HEK293T (cell line): Measurements from ENCODE around the gene MAN2A1.
A peak's percentile ranks its signal among the peaks of the same experiment; 100 is the strongest.
"Not testable (repeated sequence)": the region's sequence is repeated elsewhere in the genome, so short reads cannot be mapped to it uniquely, and the experiment has no call there.

ENCODE experiments used
- CTCF ChIA-PET: fragments of 350-600 bp; formaldehyde crosslinking; extraction: SDS; loops from one replicate; lab custom pipeline; 2021; ENCODE audit warnings: antibody characterized with exemption, inconsistent platforms; lab: Yijun Ruan, JAX
- POLR2A ChIA-PET: fragments of 350-600 bp; formaldehyde crosslinking; extraction: SDS; loops from one replicate; lab custom pipeline; 2020; ENCODE audit warnings: antibody characterized with exemption, inconsistent platforms; lab: Yijun Ruan, JAX
- DNase-seq: peaks from one replicate; pipeline ENCODE4 v3.0.0; 2012; ENCODE audit warnings: mixed read lengths; ENCODE audit errors: extremely low spot score
- ARNT ChIP-seq: fragments of 450-650 bp; IDR thresholded peaks from 2 replicates; pipeline ENCODE4 v1.6.1; 2017; ENCODE audit warnings: mild to moderate bottlenecking
- BHLHE40 ChIP-seq: fragments of 450-650 bp; IDR thresholded peaks from 2 replicates; pipeline ENCODE4 v1.6.1; 2016; ENCODE audit warnings: mild to moderate bottlenecking, moderate library complexity, borderline replicate concordance
- CTBP1 ChIP-seq: fragments of 450-650 bp; IDR thresholded peaks from 2 replicates; pipeline ENCODE4 v1.6.1; 2016; ENCODE audit warnings: borderline replicate concordance
- ELF4 ChIP-seq: fragments of 450-650 bp; IDR thresholded peaks from 2 replicates; pipeline ENCODE4 v1.6.1; 2017; ENCODE audit warnings: antibody characterized with exemption
- FOXA1 ChIP-seq: fragments of 450-650 bp; IDR thresholded peaks from 2 replicates; pipeline ENCODE4 v1.6.1; 2016; ENCODE audit warnings: mild to moderate bottlenecking
- FOXK2 ChIP-seq: fragments of 450-650 bp; IDR thresholded peaks from 2 replicates; pipeline ENCODE4 v1.6.1; 2016; ENCODE audit warnings: mild to moderate bottlenecking
- FOXM1 ChIP-seq: fragments of 450-650 bp; IDR thresholded peaks from 2 replicates; pipeline ENCODE4 v1.6.1; 2017; ENCODE audit warnings: mild to moderate bottlenecking, borderline replicate concordance
- HDGF ChIP-seq: fragments of 450-650 bp; IDR thresholded peaks from 2 replicates; pipeline ENCODE4 v1.6.1; 2017; ENCODE audit warnings: antibody characterized with exemption, borderline replicate concordance
- L3MBTL2 ChIP-seq: fragments of 450-650 bp; conservative IDR thresholded peaks from 2 replicates; pipeline ENCODE4 v1.6.1; 2016; ENCODE audit warnings: mild to moderate bottlenecking
- LEF1 ChIP-seq: fragments of 450-650 bp; IDR thresholded peaks from 2 replicates; pipeline ENCODE4 v1.6.1; 2017; ENCODE audit warnings: mild to moderate bottlenecking, borderline replicate concordance
- NFRKB ChIP-seq: fragments of 450-650 bp; IDR thresholded peaks from 2 replicates; pipeline ENCODE4 v1.6.1; 2016; ENCODE audit warnings: mild to moderate bottlenecking, moderate library complexity
- SP1 ChIP-seq: fragments of 450-650 bp; IDR thresholded peaks from 2 replicates; pipeline ENCODE4 v1.6.1; 2017
- SUZ12 ChIP-seq: fragments of 450-650 bp; IDR thresholded peaks from 2 replicates; pipeline ENCODE4 v1.6.1; 2016; ENCODE audit warnings: mild to moderate bottlenecking
- TARDBP ChIP-seq: fragments of 450-650 bp; IDR thresholded peaks from 2 replicates; pipeline ENCODE4 v1.6.1; 2016
- ZNF384 ChIP-seq: fragments of 450-650 bp; IDR thresholded peaks from 2 replicates; pipeline ENCODE4 v1.6.1; 2016
- TF ChIP-seq, protein P1 (sequence below): fragments of 450-650 bp; IDR thresholded peaks from 2 replicates; pipeline ENCODE4 v1.6.1; 2016

Gene MAN2A1

DNA sequence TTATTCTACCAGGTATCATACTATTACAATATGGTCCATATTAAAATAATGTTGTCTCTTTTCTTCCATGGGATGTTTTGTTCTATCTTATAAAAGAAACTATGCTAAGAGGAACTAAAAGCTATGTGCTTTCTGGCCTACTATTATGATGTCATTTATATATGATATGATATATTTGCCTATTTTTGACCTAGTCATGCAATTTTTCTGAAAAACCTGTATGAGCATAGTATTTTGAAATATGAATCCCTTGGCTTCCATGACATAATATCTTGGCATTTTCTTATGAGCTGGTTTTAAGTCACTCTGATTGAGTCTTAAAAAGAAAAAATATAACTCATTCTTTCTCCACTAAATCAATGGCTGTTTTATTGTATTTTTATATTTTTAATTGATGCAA, 60.7 kb downstream of the MAN2A1 start:
- no peak for TF ChIP-seq FOXM1
- TF ChIP-seq TARDBP, result no peak
- TF ChIP-seq LEF1, result no peak
- no peak for TF ChIP-seq SUZ12
- TF ChIP-seq BHLHE40, result no peak
- TF ChIP-seq ZNF384, result no peak
- TF ChIP-seq FOXA1, result no peak
- TF ChIP-seq, protein P1, sequence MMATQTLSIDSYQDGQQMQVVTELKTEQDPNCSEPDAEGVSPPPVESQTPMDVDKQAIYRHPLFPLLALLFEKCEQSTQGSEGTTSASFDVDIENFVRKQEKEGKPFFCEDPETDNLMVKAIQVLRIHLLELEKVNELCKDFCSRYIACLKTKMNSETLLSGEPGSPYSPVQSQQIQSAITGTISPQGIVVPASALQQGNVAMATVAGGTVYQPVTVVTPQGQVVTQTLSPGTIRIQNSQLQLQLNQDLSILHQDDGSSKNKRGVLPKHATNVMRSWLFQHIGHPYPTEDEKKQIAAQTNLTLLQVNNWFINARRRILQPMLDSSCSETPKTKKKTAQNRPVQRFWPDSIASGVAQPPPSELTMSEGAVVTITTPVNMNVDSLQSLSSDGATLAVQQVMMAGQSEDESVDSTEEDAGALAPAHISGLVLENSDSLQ, result no peak
- TF ChIP-seq HDGF, result no peak
- TF ChIP-seq L3MBTL2, result no peak
- no peak for TF ChIP-seq SP1
- TF ChIP-seq ELF4, result no peak
- TF ChIP-seq ARNT, result no peak
- TF ChIP-seq NFRKB, result no peak
- no peak for TF ChIP-seq FOXK2
- no peak for TF ChIP-seq CTBP1
- ChIA-PET POLR2A (no interaction called here), CTCF (no interaction called here)
- DNase-seq, result no peak

DNA sequence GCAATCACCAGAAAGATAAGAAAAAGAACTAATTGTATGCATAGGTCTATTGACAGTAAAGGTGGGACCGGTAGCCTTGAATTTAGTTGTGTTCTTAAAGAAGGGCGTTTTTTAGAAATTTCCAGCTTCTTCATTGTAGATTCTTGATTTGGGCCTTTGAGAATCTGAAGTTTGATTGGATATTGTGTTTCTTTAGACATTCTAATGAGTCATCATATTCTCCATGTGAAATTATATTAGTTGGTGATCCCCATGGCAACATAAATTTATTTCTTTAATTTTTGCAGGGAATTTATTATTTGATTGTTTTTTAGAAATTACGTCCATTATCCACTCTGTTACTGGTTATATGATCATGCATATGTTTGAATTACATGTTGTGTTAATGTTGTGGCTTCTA, 63.6 kb downstream of the MAN2A1 start:
- POLR2A ChIA-PET, result no interaction called here
- CTCF ChIA-PET, result no interaction called here
- TF ChIP-seq FOXA1 (no peak), FOXM1 (no peak), SP1 (no peak), BHLHE40 (no peak), TARDBP (no peak), NFRKB (no peak), ELF4 (no peak), CTBP1 (no peak), FOXK2 (no peak), L3MBTL2 (no peak)
- no peak for DNase-seq

DNA sequence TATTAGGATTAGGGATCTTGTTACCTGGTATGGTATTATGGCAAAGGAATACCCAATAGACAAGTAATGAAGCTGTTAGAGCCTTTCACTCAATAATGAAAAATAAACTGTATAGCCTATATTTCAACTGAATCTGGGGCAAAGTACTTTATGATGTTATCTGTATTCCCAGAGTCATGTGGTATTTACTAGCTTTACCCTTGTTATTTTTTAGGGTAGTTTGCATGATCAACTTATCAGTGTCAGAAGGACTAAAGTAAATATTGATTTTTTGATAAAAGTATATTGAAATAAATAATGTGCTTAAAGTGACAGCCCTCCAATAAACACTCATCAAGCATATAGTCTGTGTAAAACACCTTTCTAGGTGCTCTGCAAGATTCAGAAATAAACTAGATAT, 64.6 kb downstream of the MAN2A1 start:
- no peak for DNase-seq
- TF ChIP-seq FOXM1 (no peak), SUZ12 (no peak), HDGF (no peak), ARNT (no peak)
- TF ChIP-seq, protein P1, result peak; percentile 51; the same call in 1 of the 2 replicates
- ChIA-PET POLR2A (no interaction called here), CTCF (no interaction called here)

DNA sequence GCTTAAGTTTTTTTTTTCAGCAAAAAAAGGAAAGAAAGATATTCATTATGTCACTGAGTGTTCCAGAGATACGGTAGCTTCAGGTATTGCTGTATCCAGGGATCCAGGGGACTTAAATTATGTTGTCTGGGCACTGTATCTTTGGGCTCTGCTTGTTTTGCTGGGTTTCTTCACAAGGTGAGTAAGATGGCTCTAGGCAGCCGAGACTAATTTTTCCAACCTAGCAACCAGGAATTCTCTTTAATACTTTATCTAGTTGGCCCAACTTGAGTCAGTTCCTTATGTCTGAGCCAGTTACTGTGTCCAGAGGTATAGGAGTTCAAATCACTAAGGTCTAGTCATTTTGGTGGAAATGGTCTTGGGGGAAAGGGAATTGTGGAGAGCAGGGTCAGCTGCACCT, 66.0 kb downstream of the MAN2A1 start:
- POLR2A ChIA-PET, result no interaction called here
- CTCF ChIA-PET, result no interaction called here
- no peak for TF ChIP-seq ELF4
- no peak for TF ChIP-seq LEF1
- TF ChIP-seq FOXA1, result no peak
- no peak for TF ChIP-seq NFRKB
- TF ChIP-seq TARDBP, result no peak
- no peak for TF ChIP-seq BHLHE40
- DNase-seq, result no peak

DNA sequence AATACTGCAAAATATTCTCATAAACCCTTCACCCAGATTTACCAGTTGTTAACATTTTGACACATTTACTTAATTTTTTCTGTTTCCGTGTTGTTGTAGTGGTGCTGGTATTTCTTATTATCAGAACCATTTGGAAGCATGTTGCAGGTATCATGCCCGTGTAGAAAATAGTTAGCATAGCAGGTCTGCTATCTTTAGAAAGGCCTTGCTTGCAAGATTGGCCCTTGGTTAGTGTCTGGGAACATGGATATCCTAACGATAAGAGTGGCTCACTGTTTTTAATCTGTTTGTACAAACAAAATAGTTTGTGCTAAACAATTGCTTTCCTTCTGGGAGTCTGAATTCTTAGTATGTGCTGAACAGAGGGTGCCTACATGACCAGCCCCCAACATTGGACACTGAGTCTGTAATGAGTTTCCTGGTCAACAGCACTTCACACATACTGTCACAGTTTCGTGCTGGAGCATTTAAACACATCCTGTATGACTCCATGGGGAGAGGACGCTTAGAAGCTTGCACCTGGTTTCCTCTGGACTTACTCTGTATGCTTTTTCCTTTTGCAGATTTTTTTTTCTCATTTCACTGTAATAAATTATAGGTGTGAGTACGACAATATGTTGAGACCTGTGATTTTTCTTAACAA, 66.9 kb downstream of the MAN2A1 start:
- ChIA-PET POLR2A (no interaction called here), CTCF (no interaction called here)
- no peak for TF ChIP-seq FOXK2
- TF ChIP-seq TARDBP, result no peak
- no peak for TF ChIP-seq BHLHE40
- no peak for TF ChIP-seq SUZ12
- no peak for TF ChIP-seq HDGF
- TF ChIP-seq FOXA1, result no peak
- no peak for DNase-seq

DNA sequence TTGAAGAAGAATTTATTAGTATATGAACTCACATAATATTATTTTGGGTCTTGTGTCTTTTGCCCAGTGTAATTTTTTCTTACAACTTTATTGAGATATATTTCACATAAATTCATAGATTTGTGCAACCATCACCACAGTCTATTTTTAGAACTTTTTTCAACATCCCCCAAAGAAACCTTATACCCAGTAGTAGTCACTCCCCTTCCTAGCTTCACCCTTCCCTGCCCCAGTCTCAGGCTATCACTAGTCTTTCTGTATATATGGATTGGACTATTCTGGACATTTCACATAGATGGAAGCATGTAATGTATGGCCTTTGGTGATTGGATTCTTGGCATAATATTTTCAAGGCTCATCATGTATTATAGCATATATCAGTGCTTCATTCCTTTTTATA, 67.8 kb downstream of the MAN2A1 start:
- no peak for DNase-seq
- TF ChIP-seq L3MBTL2 (no peak), FOXM1 (no peak), ELF4 (no peak), CTBP1 (no peak), FOXA1 (no peak), LEF1 (no peak), HDGF (no peak), ARNT (no peak), ZNF384 (no peak), NFRKB (no peak), BHLHE40 (no peak), SP1 (no peak)
- TF ChIP-seq, protein P1, result no peak
- ChIA-PET POLR2A (no interaction called here), CTCF (no interaction called here)

DNA sequence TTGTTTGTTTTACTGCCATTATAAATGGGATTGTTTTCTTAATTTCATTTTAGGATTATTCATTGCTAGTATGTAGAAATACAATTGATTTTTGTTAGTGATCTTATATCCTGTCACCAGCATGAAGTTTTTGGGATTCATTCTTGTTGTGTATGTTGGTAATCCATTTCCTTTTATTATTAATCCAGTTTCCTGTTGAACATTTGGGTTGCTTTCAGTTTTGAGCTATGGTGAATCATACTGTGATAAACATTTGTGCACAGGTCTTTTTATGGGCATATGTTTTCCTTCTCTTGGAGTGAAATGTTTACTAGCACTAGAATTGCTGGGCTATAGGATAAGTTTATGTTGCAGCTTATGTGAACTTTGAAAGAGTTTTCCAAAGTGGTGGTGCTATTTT, 69.6 kb downstream of the MAN2A1 start:
- DNase-seq, result no peak

DNA sequence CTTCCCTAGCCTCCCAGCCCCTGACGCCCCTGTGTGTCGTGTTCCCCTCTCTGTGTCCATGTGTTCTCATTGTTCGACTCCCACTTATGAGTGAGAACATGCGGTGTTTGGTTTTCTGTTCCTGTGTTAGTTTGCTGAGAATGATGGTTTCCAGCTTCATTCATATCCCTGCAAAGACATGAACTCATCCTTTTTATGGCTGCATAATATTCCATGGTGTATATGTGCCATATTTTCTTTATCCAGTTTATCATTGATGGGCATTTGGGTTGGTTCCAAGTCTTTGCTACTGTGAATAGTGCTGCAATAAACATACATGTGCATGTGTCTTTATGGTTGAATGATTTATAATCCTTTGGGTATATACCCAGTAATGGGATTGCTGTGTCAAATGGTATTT, 70.4 kb downstream of the MAN2A1 start:
- CTCF ChIA-PET, POLR2A ChIA-PET, DNase-seq: not testable (repeated sequence)

More for the DNA sequence above, 69.6 kb downstream of the MAN2A1 start:
- no peak for TF ChIP-seq LEF1
- TF ChIP-seq SP1, result no peak
- TF ChIP-seq BHLHE40, result no peak
- no peak for TF ChIP-seq ZNF384
- ChIA-PET POLR2A (no interaction called here), CTCF (no interaction called here)
